NCI-H345 treated with DMSO at 0.1 percent for 48 hours (cell line): ENCODE results near the gene TEX26.
"Not testable (repeated sequence)": the region's sequence is repeated elsewhere in the genome, so short reads cannot be mapped to it uniquely, and the experiment has no call there.

ENCODE experiments used
- DNase-seq: peaks from one replicate; lab custom pipeline; 2025; ENCODE audit not compliant: unreplicated experiment; lab: John Stamatoyannopoulos, UW

The TEX26 gene

DNA sequence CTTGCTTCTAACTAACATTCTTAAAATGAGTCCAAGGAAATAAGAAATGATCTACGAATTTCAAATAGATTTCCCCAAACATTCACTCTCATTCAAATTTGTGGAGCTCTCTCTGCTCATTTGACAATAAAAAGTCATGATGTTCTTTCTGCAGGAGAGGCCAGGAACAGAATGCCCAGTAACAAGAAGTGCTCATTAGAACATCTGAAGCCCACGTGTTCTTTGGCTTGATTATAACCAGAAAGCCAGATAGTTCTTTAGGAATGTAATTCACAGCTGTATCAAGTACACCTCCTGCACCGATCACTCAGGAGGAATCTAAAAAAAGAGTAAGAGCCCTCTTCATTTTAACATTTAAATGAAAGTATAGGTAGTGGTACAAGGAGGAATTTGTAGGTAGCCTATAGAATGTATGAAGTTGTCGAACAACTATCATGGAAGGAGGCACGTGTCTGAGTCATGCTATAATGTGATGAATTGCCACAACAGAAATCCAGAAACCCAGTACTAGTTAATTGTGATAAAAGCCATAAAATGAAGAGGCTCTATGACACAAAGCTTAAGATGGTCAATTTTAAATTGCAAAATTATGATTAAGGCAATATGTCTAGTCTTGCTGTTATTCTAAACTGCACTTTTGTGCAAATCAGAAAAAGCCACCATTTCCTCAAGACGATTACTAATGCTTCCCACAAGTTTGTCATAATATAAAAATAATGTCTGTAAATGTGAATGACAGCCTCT is 13.6 kb upstream of the TEX26 start:
- no peak for DNase-seq

DNA sequence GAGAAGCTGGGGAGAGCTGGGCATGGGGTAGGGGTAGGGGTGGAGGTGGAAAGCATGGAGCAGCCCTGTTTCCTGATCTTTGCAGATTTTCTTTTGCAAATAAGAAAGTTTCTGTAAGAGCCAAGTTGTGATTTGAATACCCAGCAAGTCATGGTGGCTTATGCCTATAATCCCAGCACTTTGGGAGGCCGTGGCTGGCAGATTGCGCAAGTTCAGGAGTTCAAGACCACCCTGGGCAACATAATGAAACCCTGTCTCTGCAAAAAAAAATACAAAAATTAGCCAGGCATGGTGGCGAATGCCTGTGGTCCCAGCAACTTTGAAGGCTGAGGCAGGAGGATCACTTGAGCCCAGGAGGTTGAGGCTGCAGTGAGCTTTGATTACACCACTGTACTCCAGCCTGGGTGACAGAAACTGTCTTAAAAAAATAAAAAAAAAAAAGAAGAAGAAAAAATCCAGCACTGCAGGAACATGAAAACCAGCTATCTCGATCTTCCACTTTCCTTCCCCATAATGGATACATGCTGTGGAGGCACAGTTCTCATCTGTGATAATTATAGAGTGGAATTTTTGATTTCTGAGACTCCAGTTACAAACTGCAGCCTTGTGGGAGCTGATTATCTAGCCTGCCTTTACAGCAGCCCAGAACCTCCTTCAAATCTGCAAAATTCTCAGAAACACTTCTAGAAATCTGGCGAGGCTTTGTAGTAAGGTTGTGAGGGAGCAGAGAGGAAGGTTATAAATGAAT is 12.1 kb upstream of the TEX26 start:
- no peak for DNase-seq

DNA sequence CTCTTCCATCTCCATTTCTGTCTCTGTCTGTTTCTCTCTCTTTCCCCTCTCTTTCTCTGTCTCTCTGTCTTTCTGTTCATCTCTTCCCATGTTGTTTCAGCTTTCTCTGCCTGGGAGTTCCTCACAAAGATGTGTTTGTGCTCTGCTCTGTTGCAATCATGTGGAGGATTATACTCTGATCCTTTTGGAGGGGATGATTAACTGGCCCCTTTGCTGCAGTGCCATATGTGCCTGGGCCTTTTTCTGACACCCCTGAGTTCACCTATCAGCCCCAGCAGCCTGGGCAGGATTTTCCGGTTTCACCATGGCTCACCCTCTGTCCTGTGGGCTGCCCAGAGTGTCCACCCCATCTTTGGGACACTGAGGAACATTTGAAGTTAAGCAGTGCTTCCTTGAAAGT is 9.0 kb upstream of the TEX26 start:
- no peak for DNase-seq

DNA sequence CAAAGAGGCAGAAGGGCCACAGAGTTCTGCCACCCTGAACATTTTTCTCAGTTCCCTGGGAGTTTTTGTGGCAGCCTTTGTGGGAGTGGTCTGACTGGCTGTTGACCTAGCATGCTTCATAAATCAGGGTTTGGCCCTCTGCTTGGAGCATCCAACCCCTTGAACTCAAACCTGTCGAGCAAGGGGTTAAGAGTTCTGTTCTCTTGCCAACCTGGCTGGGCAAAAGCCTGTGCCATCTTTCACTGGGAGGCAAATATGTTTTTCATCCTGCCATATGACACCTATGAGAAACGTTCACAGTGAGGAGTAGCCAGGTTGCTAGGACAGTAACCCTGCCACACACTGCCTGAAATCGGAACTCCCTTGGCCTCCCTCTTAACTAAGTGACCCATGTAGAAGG is 7.7 kb upstream of the TEX26 start:
- no peak for DNase-seq

DNA sequence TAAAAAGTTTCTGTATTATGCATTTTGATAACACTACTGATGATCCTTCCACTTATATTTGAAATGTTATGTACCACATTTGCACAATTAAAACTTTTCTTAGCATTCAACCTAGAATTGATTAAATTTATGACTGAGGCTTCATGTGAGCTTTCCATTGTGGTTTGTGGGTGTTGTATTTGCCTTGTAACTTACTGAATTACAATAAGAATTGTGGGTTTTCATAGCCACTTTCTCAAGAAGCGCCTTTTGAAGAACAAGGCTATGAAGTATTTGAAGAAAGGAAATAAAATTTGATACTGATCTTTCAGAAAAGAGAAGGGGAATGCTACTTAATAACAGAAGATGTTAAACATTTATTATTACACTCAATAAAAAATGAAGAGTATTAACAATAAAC is 7.0 kb upstream of the TEX26 start:
- DNase-seq, result no peak

DNA sequence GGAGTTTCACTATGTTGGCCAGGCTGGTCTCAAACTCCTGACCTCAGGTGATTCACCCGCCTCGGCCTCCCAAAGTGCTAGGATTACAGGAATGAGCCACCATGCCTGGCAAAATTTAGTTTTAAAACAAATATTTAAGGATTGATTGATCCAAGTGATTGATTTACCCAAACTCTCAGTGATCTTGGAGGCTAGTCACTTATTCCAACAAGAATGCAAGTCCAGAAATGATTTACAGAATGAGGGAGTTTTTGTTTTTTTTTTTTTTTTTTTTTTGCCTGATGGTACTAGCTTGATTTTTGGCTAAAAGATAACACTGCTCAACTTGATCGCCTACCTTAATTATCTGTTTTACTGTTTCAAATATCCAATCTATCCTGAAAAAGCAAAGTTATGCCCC is 5.7 kb upstream of the TEX26 start:
- no peak for DNase-seq

DNA sequence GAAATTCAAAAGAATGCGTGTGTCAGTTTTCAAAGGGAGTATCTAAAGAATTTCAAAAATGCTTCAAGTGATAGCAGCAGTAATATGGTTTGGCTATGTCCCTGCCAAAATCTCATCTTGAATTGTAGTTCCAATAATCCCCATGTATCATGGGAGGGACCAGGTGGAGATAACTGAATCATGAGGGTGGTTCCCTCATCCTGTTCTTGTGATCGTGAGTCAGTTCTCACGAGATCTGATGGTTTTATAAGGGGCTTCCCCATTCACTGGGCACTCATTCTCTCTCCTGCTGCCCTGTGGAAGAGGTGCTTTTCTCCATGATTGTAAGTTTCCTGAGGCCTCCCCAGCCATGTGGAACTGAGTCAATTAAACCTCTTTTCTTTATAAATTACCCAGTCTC is 5.3 kb upstream of the TEX26 start:
- DNase-seq, result not testable (repeated sequence)

DNA sequence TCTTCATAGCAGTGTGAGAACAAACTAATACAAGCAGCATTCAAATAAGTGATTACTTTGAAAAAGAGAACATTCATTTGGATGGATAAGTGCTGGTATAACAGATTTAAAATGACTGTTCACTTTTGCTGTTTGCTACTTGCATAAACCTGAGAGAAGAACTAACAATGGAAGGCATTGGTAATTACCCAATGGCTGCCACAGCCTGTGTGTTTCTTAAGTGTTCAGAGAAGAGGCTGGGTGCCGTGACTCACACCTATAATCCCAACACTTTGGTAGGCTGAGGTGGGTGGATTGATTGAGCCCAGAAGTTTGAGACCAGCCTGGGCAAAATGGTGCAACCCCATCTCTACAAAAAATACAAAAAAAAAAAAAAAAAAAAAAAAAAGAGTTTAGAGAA is 4.9 kb upstream of the TEX26 start:
- DNase-seq, result no peak

DNA sequence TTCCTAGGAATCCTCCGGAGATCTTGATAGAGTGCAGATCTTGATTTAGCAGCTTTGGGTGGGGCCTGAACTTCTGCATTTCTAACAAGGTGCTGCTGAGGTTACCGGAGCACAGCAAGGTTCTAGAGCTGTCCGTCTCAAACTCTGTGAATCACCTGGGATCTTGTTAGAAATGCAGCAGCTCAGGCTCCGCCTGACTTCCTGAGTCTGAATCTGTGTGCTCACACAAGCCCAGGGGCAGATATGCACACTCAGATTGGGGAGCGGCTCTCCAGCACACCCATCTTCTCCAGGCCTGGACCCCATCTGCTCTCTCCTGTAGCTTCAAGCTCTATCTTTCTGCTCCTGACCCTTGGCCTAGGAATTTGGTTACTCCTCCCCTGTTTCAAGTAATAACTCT is 3.5 kb upstream of the TEX26 start:
- no peak for DNase-seq

DNA sequence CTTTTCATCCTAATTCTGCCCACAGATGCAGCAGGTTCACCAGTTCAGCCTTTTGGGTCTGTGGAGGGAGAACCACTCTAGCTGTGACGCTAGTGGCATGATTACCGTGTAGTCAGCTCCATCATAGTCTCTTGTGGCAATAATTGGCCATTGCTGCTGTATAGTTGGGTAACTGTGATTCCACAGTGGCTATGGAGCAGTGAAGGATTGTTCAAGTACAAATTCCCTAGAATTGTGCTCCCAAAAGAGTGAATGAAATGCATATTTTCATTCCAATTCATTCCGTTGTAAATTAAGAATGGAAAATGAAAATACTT is 856 bp downstream of the TEX26 start:
- no peak for DNase-seq

DNA sequence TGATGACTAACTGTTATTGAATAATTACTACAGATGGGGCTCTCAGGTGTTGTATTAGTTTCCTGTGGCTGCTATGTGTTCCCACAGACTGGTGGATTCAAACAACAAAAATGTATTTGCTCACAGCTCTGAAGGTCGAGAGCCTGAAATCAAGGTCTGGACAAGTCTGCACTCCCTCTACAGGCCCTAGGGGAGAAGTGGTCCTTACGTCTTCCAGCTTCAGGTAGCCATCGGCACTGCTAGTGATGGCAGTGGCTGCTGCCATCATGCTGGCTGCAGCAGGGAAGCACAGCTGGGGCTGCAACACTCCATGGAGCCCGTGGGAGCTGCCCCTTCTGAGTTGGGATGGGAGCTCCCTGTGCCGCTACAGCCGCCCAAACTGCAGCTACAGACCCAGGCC is 1.9 kb downstream of the TEX26 start:
- no peak for DNase-seq

DNA sequence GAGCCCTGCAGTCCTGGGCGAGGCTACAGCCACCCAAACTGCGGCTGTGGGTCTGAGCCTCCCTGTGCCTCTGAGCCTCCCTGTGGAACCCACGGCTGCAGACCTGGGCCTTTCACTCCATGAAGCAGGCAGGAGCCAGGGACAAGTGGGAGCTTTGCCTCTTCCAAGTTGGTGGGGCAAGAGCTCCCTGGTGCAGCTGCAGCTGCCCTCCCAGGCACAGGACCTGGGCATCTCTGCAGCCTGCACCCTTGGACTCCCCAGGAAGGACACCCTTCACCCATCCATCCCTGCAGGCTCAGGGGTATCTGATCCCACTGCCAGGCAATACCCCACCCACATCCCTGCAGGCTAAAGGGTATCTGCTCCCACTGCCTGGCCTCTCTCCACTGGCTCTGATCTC is 2.3 kb downstream of the TEX26 start:
- no peak for DNase-seq

DNA sequence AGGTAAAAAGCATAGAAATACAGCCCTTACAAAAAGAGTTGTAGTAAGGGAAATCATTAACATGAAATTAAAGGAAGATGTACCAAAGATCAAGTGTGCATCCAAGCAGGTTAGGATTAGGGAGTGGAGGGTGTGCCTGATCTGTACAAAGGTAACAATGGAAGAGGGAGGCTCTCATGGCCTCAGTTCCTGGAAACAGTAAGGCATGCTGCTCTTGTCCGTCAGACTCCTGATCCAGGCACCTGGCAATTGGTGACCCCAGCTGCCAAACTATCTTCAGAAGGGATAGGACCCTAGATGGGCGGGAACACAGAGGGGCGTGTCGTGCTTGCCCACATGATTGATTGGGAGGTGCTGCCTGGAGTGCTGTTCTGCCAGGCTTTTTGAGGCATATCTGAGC is 4.5 kb downstream of the TEX26 start:
- no peak for DNase-seq

DNA sequence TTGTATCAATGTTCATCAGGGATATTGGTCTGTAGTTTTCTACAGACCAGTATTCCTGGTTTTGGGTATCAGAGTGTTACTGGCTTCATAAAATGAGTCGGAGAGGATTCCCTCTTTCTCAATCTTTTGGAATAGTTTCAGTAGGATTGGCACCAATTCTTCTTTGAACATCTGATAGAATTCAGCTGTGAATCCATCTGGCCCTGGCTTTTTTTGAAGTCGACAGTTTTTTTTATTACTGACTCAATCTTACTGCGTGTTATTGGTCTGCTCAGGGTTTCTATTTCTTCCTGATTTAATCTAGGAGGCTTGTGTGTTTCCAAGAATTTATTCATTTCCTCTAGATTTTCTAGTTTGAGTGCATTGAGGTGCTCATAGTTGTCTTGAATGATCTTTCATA is 11.4 kb downstream of the TEX26 start:
- DNase-seq, result no peak

DNA sequence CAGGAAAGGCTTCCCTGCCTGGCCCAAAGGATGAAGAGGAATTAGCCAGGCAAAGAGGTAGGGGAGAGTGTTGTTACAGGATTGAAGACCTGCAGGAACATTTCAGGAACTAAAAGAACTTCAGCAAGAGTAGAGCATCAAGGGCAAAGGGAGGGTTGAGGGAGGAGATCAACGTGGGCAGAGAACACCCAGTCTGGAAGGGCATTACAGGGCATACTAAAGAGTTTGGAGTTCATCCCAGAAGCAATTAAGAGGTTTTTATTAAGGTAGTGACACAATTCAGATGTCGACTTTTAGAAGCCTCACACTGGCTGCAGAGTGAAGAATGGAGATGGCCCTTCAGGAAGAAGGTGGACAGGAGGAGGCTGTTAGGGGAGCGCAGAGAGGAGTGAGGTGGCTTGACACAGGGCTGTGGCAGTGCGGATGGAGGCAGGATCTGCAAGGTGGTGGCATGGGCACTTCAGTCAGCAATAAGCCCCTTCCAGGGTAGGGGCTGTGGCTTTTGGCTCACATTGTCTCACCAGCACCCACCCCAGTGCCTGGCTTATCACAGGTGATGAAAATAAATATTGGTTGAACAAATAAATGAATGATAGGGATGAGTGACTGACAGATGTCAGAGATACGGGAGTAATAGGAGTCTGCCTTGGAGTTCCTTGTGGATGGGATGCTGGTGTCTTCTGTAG is 24.9 kb downstream of the TEX26 start:
- no peak for DNase-seq

DNA sequence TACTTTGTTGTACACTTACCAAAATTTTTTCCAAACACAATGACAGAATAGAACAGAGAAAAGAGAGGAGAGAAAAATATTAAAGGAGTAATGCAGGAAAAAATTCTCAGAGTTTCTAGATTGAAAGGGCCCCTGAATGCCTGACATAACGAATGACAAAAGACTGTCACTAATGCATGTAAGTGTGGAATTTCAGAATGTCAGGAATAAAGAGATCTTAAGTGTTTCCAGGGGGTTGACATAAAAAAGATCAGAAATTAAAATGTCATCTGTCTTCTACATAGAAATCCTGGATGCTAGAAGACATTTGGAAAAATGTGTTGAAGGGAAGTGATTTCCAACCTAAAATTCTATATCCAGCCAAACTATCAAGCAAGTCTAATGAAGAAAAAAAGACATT is 27.2 kb downstream of the TEX26 start:
- no peak for DNase-seq

DNA sequence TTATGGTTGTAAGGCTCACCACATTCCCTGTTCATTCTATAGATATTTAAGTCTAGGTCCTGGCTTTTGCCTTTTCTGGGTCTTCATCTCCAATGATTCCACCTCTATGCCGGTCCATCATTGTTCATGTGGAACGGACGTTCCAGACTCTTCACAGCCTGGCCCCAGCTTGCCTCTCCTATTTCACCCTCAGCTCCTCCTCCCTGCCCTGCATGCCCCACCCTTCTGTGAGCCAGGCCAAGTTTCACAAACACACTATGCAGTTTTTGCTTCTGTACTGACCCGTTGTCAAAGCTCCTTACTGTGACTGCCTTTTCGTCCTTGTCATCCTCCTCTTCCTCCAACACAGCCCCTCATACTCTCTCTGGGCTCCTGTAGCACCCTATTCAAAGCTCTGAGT is 31.3 kb downstream of the TEX26 start:
- no peak for DNase-seq

DNA sequence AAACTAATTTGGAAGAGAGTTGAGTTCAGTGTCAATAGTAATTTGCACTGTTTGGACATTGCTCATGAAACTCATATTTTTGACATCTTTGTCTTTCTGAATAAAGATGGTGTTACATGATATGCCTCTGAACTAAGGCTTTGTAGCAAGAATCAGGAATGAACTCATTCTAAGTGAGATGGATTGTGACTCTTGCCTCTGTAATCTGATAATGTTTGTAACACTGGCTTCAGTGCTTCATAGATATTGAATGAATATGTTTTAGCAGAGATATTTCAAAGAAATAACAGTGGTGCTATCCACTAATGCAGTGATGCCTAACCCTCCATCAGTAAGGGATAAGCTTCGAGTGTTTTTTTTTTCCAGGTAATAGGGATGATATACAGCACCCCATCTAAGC is 32.9 kb downstream of the TEX26 start:
- DNase-seq, result no peak

DNA sequence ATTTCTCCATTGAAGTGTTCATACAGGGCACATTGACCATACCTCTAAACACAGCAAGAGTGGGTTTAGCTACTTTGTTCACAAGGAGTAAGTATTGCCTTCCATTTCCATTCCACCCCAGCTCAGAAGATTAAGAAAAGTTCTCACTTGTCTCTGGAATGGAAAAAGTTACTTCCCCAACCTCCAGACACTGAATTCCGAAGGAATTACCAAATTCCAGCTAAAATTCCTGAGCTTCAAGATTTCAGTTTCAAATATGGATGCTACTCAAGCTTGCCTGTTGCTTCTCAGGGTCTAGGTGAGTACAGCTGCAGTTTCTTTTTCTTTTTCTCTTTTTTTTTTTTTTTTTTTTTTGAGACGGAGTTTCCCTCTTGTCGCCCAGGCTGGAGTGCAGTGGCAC is 33.6 kb downstream of the TEX26 start:
- no peak for DNase-seq

DNA sequence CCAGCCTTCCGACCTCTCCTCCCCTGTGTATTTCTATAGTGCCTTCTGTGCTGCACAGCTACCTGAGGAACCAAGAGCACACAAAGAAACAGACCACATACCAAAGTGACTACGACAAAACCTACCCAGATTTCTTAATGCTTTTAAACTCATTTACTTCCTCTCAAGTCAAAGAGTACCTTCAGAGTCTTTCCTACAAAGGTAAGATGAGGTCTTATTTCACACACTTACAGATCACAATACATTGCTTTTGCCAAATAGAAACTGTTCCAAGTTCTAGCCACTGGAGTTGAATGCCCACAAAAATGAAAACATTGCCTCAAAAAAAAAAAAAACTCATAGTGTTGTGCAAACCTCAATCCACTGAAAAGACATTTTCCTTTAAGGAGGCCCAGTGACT is 36.4 kb downstream of the TEX26 start:
- DNase-seq, result no peak

DNA sequence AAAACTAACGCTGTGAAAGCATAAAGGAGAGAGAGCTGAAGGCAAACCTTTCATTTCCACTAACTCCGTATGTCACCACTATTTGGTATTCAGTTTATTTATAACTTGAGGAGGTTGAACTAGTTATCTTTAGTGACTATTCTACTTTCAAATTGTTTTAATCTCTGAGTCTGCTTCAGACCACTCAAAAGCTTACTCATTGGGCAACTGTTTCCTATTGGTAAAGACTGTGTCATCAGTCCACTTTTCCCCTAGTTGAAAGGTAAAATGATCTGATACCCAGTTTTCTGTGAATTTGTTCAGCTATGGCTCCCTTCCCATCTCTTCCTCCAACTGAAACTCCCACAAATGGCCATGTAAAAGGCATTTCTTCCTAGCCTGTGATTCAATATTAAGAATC is 39.1 kb downstream of the TEX26 start:
- no peak for DNase-seq

DNA sequence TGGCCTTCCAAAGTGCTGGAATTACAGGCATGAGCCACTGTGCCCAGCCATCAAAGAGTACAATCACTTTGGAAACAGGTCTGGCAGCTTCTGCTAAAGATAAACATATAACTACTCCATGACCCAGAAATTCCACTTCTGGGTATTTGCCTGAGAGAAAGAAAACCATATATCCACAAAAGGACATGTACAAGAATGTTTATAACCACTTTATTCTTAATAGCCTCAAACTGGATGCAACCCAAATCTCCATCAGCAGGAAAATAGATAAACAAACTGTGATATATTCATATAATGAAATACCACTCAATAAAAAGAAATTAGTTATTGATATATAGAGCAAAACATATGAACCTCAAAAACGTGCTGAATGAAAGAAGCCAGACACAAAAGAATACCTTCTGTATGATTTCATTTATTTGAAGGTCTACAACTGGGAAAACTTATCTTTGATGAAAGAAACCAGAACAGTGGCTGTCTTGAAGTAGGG is 40.5 kb downstream of the TEX26 start:
- DNase-seq, result no peak
